ENCODE data around the gene NME7. TPM values are rescaled to one million over a fixed set of nuclear protein-coding genes. Genes with fewer than 3 reads are reported as not detected.
A peak's percentile ranks its signal among the peaks of the same experiment; 100 is the strongest.
"Not testable (repeated sequence)": the region's sequence is repeated elsewhere in the genome, so short reads cannot be mapped to it uniquely, and the experiment has no call there.

The NME7 gene
- polyA plus RNA-seq (ENCODE audit: insufficient read depth in 1 of 5, insufficient read length in 5 of 5, low replicate concordance in 1 of 5) = 10 to 100 TPM; 46.7 to 86.5 (median 59.2) TPM
- long read RNA-seq, donor 1, transcript NME7-201 (12 exons, 1,642 nt) = major isoform, 11 of 20 reads
- long read RNA-seq, donor 1, partial matches to known transcripts = 9 of 20 reads
- long read RNA-seq, donor 1, other reads (novel, unspliced or antisense) = 0 of 20 reads
- long read RNA-seq, donor 2, transcript NME7-201 (12 exons, 1,642 nt) = major isoform, 11 of 21 reads
- long read RNA-seq, donor 2, partial matches to known transcripts = 10 of 21 reads
- long read RNA-seq, donor 2, other reads (novel, unspliced or antisense) = 0 of 21 reads
- long read RNA-seq, donor 3, transcript NME7-201 (12 exons, 1,642 nt) = major isoform, 10 of 24 reads
- long read RNA-seq, donor 3, partial matches to known transcripts = 12 of 24 reads
- long read RNA-seq, donor 3, other reads (novel, unspliced or antisense) = 0 of 24 reads
- long read RNA-seq, donor 4, partial matches to known transcripts = 7 of 9 reads
- long read RNA-seq, donor 4, other reads (novel, unspliced or antisense) = 0 of 9 reads
- long read RNA-seq, donor 5, transcript NME7-201 (12 exons, 1,642 nt) = major isoform, 16 of 38 reads
- long read RNA-seq, donor 5, partial matches to known transcripts = 19 of 38 reads
- long read RNA-seq, donor 5, other reads (novel, unspliced or antisense) = 0 of 38 reads
- long read RNA-seq, donor 6, transcript NME7-201 (12 exons, 1,642 nt) = major isoform, 13 of 31 reads
- long read RNA-seq, donor 6, partial matches to known transcripts = 18 of 31 reads
- long read RNA-seq, donor 6, other reads (novel, unspliced or antisense) = 0 of 31 reads
- long read RNA-seq, donor 7, transcript NME7-201 (12 exons, 1,642 nt) = major isoform, 6 of 21 reads
- long read RNA-seq, donor 7, partial matches to known transcripts = 14 of 21 reads
- long read RNA-seq, donor 7, other reads (novel, unspliced or antisense) = 0 of 21 reads
- long read RNA-seq, donor 8, full-length matches to known transcripts = 5 of 5 reads
- long read RNA-seq, donor 8, partial matches to known transcripts = 0 of 5 reads
- long read RNA-seq, donor 8, other reads (novel, unspliced or antisense) = 0 of 5 reads

- DNase-seq = peak; percentile 92 to 95
Measured at GRCh38 chr1:169367686-169368405, at the start of gene NME7, which contains the start of gene BLZF1. Gene NME7, minus strand, starts transcription at chr1:169367797. Its CDS starts 87 bp downstream, at chr1:169367710. Gene BLZF1, plus strand, starts transcription at chr1:169368195. Its CDS starts 1,328 bp downstream, at chr1:169369523.

DNA sequence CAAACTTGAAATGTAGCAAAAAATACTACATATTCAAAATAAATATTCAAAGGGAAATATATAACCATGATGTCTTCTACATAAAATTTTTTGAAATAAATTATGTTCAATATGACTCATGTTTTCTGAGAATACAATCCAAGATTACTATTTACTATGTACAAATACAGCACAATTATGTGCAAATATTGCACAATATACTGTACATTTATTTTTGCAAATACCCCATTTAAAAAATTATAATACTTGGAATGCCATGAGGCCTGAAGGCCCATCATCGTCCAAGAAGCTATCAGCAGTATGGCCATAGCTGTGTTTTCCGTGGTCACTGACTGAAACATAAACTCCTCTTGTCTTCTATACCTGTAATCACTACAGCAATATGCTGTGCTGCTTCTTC is 47.4 kb upstream of the NME7 start:
- DNase-seq = no peak

GRCh38 chr1:169408340-169408739 is 40.7 kb upstream of the NME7 start:
- not testable (repeated sequence) for DNase-seq

- DNase-seq = not testable (repeated sequence)
Measured at GRCh38 chr1:169402578-169402977, 35.0 kb upstream of the NME7 start.

GRCh38 chr1:169395955-169396354 is 28.4 kb upstream of the NME7 start:
- no peak for DNase-seq

GRCh38 chr1:169392406-169392805 is 24.8 kb upstream of the NME7 start:
- no peak for DNase-seq

DNA sequence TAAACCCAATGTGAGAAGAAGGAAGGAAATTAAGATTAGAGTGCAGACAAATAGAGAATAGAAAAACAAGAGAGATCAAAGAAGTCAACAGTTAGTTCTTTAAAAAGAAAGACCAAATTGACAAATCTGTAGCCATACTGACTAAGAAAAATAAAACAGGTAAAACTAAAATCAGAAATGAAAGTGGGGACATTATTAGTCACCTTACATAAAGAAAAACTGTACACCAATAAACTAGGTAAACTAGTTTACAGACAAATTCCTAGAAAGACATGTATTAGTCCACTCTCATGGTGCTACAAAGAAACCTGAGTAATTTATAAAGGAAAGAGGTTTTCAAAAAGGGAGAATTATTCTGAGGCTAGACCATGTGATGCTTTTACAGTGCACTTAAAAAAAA is 22.7 kb upstream of the NME7 start:
- DNase-seq = no peak

- no peak for DNase-seq
Measured at GRCh38 chr1:169387399-169387798, 19.8 kb upstream of the NME7 start.

GRCh38 chr1:169383449-169383848 is 15.9 kb upstream of the NME7 start:
- no peak for DNase-seq

DNA sequence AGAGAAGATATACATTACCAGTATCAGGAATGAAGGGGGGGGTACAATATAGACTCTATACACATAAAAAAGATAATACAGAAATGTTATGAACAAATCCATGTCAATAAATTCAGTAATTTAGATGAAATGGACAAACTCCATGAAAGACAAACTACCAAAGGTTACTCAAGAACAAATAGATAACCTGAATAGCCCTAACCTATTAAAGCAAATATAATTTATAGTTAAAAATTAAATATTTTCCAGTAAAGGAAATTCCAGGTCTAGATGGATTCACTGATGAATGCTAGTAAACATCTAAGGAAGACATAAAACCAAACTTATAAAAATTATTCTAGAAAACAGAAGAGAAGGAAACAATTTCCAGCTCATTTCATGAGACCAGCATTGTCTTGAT is 13.6 kb upstream of the NME7 start:
- no peak for DNase-seq

GRCh38 chr1:169371404-169371803 is 3.8 kb upstream of the NME7 start:
- no peak for DNase-seq

- no peak for DNase-seq
Measured at GRCh38 chr1:169368406-169368769, 791 bp upstream of the NME7 start.

DNA sequence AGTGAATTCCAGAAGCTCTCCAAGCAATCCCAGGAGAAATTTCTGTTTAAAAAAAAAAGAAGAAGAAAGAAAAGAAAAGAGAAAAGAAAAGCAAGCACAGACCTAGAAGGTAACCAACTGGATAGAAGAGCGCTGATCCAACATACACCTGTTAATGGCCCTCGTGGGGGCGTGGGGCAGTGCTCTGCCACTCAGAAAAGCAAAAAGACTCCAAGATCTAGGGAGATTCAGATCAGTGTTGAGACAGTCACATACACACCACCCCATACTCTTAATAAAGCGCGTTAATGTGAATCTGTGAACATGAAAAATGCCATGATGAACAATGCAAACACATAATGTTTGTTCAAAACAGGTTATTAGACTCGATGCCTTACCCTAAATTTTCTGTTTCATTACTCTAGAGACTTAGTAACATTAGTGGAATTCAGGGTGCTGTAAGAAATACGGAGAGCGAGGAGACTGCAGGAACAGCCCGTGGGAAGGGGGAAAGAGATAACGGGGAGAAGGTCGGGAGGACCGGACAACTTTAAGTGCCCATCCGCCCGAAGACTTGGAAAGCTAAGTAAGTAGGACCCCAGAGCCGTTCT is 406 bp downstream of the NME7 start:
- no peak for DNase-seq

DNA sequence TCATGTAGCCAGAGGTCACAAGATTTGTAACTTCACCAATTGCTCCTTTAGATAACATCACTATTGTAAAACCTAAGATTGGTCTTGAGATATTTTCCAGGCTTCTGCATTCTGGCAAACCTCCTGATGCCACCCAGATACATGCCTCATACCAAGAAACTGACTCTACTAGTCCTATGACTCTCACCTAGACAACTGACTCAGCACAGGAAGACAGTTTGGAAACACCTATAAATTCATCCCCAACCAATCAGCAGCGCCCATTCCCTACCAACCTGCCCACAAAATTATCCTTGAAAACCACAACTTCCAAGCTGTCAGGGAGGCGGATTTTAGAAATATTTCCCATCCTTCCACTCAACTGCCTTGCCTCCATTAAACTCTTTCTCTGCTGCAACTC is 2.6 kb downstream of the NME7 start:
- DNase-seq = no peak

DNA sequence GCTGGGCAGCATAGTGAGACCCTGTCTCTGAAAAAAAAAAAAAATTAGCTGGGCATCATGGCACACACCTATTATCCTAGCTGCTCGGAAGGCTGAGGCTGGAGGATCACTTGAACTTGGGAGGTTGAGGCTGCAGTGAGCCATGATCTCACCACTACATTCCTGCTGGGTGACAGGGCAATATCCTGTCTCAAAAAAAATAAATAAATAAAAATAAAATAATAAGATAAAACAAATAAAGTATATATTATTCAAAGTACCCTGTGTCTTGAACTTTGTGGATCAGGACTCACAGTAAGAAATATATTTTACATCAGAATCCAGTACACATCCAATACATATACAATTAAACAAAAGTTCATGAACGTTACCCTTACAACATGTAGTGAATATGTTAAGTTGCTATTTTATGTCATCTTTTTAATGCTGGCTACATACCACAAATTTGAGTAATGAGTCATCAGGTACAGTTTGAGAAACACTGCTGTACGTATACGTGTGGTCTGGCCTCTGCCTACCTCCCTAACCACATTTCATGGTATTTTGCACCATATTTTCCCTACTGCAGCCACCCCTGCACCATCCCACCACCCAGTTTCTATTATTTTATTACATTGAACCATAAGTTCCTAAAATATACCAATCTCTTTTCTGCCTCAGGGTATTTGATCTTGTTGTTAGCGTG is 4.4 kb downstream of the NME7 start:
- no peak for DNase-seq

GRCh38 chr1:169361281-169361680 is 6.3 kb downstream of the NME7 start:
- DNase-seq = no peak

GRCh38 chr1:169360415-169360814 is 7.2 kb downstream of the NME7 start:
- no peak for DNase-seq

GRCh38 chr1:169348383-169349036 is 19.1 kb downstream of the NME7 start:
- DNase-seq = peak; percentile 35 to 48

DNA sequence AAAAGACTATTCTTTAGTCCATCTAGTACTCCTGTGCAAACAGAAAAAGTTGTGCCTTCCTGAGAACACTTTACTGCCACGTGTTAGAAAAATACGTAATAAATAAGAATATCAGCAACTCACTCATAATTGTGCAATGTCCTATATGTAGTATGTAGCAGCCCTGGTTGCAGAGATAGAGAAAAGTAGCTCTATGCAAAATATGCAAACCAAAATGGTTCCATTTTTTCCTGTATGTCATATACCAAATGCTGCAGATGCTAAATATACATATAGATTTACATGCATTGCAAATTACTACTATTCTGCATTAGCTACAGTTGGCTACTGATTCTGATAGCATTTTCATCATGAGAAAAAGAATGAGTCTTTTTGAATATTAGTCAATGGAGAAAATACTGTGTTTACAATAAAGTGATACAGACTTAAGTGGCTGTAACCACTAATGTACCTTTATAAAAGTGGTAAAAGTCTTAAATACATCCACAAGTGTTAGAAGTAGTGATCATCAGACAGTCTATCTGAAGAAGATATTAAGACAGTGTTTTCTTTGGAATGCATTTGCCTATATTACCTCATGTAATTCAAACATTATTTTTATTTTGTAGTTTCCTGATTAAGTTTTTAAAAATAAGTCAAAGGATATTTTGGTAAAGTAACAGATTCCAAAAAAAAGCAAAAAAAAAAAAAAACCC is 19.8 kb downstream of the NME7 start:
- no peak for DNase-seq
